ENCODE results near the gene CTNND2. TPM values are rescaled to one million over a fixed set of nuclear protein-coding genes. Genes with fewer than 3 reads are reported as not detected.

CTNND2 gene
- total and polyA plus RNA-seq, 4 donors, result 0.05 to 0.50 (median 0.27) TPM

DNA sequence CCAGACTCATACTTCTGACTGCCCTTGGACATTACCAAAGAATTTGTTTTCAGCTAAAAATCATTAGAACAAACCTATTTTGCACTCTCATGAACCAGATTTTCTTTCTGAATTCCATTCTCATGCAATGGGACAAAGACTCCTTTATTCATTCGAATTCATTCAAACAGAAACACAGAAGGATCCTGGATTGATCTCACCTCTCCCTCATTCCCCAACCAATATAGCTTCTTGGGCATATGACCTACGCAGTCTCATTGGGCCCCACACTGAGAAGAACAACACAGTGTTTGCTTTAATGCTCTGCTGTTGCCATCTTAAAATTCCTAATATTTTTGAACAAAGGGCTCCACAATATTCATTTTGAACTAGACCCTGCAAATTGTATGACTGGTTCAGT lies 392.4 kb downstream of the CTNND2 start:
- TF ChIP-seq HNF4G (IDR thresholded peaks at IDR 0.05) (no peak), GABPA (IDR thresholded peaks at IDR 0.05 in 1 of 2, conservative IDR thresholded peaks at IDR 0.05 in 1 of 2) (no peak), SP1 (IDR thresholded peaks at IDR 0.05) (no peak), JUND (IDR thresholded peaks at IDR 0.05) (no peak), FOXA2 (IDR thresholded peaks at IDR 0.05) (no peak), EGR1 (IDR thresholded peaks at IDR 0.05; ENCODE audit: low read depth in 2 of 2) (no peak), TAF1 (conservative IDR thresholded peaks at IDR 0.05) (no peak), YY1 (IDR thresholded peaks at IDR 0.05) (no peak), NR2F2 (IDR thresholded peaks at IDR 0.05) (no peak), HNF4A (conservative IDR thresholded peaks at IDR 0.05) (no peak)
- TF ChIP-seq, protein P1, sequence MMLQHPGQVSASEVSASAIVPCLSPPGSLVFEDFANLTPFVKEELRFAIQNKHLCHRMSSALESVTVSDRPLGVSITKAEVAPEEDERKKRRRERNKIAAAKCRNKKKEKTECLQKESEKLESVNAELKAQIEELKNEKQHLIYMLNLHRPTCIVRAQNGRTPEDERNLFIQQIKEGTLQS (IDR thresholded peaks at IDR 0.05), result no peak
- TF ChIP-seq, protein P2, sequence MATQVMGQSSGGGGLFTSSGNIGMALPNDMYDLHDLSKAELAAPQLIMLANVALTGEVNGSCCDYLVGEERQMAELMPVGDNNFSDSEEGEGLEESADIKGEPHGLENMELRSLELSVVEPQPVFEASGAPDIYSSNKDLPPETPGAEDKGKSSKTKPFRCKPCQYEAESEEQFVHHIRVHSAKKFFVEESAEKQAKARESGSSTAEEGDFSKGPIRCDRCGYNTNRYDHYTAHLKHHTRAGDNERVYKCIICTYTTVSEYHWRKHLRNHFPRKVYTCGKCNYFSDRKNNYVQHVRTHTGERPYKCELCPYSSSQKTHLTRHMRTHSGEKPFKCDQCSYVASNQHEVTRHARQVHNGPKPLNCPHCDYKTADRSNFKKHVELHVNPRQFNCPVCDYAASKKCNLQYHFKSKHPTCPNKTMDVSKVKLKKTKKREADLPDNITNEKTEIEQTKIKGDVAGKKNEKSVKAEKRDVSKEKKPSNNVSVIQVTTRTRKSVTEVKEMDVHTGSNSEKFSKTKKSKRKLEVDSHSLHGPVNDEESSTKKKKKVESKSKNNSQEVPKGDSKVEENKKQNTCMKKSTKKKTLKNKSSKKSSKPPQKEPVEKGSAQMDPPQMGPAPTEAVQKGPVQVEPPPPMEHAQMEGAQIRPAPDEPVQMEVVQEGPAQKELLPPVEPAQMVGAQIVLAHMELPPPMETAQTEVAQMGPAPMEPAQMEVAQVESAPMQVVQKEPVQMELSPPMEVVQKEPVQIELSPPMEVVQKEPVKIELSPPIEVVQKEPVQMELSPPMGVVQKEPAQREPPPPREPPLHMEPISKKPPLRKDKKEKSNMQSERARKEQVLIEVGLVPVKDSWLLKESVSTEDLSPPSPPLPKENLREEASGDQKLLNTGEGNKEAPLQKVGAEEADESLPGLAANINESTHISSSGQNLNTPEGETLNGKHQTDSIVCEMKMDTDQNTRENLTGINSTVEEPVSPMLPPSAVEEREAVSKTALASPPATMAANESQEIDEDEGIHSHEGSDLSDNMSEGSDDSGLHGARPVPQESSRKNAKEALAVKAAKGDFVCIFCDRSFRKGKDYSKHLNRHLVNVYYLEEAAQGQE (IDR thresholded peaks at IDR 0.05), result no peak
- no peaks in the 10 kb centered on the region for H3K27me3 ChIP-seq (ENCODE audit: control insufficient read depth in 4 of 4, insufficient read depth in 4 of 4, low read length in 3 of 4)
- no peak for DNase-seq (ENCODE audit: low spot score)
- WGBS, result 79% methylated on average over 2 of the region's 2 CpGs
- H3K36me3 ChIP-seq (ENCODE audit: control insufficient read depth in 4 of 4, insufficient read depth in 3 of 4, low read depth in 1 of 4, low read length in 3 of 4), result no peaks in the 10 kb centered on the region
- no peak overlapping the region for H3K27ac ChIP-seq (ENCODE audit: low read depth in 1 of 2, low read length in 2 of 2)
- no peaks in the 10 kb centered on the region for H3K9me3 ChIP-seq (ENCODE audit: control insufficient read depth in 4 of 4, low read length in 3 of 4)
- no peak overlapping the region for H3K4me3 ChIP-seq (ENCODE audit: low read depth in 1 of 3, low read length in 3 of 3)
- H3K4me1 ChIP-seq (ENCODE audit: control insufficient read depth in 4 of 4, insufficient read depth in 4 of 4, low read length in 3 of 4), result no peaks in the 10 kb centered on the region
- no peak overlapping the region for H3K9ac ChIP-seq (ENCODE audit: low read depth in 1 of 2, low read length in 2 of 2)

DNA sequence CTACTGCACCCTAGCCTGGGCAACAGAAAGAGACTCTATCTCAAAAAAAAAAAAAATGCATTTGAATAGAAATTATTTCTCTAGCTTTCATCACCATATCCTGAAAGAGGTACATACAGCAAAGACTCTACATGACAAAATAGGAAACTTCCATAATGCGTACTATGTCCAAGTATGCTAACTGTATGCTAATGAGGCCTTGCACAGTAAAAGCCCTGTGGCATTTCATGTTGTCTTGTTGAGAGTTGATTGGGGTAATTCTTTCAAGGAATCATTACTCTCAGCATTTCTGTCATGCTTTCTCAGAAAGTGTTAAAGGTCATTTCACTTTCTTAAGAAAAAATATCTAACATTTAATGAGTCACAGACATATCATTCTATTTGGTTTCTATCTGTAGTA lies 393.4 kb downstream of the CTNND2 start:
- Histone ChIP-seq H3K9ac (ENCODE audit: low read depth in 1 of 2, low read length in 2 of 2) (no peak overlapping the region), H3K27ac (ENCODE audit: low read depth in 1 of 2, low read length in 2 of 2) (no peak overlapping the region), H3K9me3 (ENCODE audit: control insufficient read depth in 4 of 4, low read length in 3 of 4) (no peaks in the 10 kb centered on the region), H3K36me3 (ENCODE audit: control insufficient read depth in 4 of 4, insufficient read depth in 3 of 4, low read depth in 1 of 4, low read length in 3 of 4) (no peaks in the 10 kb centered on the region), H3K4me3 (ENCODE audit: low read depth in 1 of 3, low read length in 3 of 3) (no peak overlapping the region), H3K27me3 (ENCODE audit: control insufficient read depth in 4 of 4, insufficient read depth in 4 of 4, low read length in 3 of 4) (no peaks in the 10 kb centered on the region), H3K4me1 (ENCODE audit: control insufficient read depth in 4 of 4, insufficient read depth in 4 of 4, low read length in 3 of 4) (no peaks in the 10 kb centered on the region)
- no peak for DNase-seq (ENCODE audit: low spot score)
- WGBS, result 98% methylated on average over 1 of the region's 1 CpG
- TF ChIP-seq TAF1 (conservative IDR thresholded peaks at IDR 0.05), result no peak
- TF ChIP-seq, protein P3, sequence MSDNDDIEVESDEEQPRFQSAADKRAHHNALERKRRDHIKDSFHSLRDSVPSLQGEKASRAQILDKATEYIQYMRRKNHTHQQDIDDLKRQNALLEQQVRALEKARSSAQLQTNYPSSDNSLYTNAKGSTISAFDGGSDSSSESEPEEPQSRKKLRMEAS (IDR thresholded peaks at IDR 0.05), result no peak
- no peak for TF ChIP-seq HNF4A (conservative IDR thresholded peaks at IDR 0.05)
- no peak for TF ChIP-seq HNF4G (IDR thresholded peaks at IDR 0.05)
- no peak for TF ChIP-seq YY1 (IDR thresholded peaks at IDR 0.05)
- TF ChIP-seq, protein P2 (IDR thresholded peaks at IDR 0.05), result no peak
- TF ChIP-seq, protein P4, sequence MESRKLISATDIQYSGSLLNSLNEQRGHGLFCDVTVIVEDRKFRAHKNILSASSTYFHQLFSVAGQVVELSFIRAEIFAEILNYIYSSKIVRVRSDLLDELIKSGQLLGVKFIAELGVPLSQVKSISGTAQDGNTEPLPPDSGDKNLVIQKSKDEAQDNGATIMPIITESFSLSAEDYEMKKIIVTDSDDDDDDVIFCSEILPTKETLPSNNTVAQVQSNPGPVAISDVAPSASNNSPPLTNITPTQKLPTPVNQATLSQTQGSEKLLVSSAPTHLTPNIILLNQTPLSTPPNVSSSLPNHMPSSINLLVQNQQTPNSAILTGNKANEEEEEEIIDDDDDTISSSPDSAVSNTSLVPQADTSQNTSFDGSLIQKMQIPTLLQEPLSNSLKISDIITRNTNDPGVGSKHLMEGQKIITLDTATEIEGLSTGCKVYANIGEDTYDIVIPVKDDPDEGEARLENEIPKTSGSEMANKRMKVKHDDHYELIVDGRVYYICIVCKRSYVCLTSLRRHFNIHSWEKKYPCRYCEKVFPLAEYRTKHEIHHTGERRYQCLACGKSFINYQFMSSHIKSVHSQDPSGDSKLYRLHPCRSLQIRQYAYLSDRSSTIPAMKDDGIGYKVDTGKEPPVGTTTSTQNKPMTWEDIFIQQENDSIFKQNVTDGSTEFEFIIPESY (IDR thresholded peaks at IDR 0.05), result no peak
- no peak for TF ChIP-seq RAD21 (IDR thresholded peaks at IDR 0.05)
- TF ChIP-seq NR2F2 (IDR thresholded peaks at IDR 0.05), result no peak
- TF ChIP-seq, protein P1 (IDR thresholded peaks at IDR 0.05), result no peak
- TF ChIP-seq FOXA1 (IDR thresholded peaks at IDR 0.05), result no peak
- TF ChIP-seq FOXA2 (IDR thresholded peaks at IDR 0.05), result no peak
- TF ChIP-seq, protein P5, sequence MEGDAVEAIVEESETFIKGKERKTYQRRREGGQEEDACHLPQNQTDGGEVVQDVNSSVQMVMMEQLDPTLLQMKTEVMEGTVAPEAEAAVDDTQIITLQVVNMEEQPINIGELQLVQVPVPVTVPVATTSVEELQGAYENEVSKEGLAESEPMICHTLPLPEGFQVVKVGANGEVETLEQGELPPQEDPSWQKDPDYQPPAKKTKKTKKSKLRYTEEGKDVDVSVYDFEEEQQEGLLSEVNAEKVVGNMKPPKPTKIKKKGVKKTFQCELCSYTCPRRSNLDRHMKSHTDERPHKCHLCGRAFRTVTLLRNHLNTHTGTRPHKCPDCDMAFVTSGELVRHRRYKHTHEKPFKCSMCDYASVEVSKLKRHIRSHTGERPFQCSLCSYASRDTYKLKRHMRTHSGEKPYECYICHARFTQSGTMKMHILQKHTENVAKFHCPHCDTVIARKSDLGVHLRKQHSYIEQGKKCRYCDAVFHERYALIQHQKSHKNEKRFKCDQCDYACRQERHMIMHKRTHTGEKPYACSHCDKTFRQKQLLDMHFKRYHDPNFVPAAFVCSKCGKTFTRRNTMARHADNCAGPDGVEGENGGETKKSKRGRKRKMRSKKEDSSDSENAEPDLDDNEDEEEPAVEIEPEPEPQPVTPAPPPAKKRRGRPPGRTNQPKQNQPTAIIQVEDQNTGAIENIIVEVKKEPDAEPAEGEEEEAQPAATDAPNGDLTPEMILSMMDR (IDR thresholded peaks at IDR 0.05; ENCODE audit: low read depth, low read length, missing input control), result no peak
- TF ChIP-seq GABPA (IDR thresholded peaks at IDR 0.05 in 1 of 2, conservative IDR thresholded peaks at IDR 0.05 in 1 of 2), result no peak
- no peak for TF ChIP-seq EGR1 (IDR thresholded peaks at IDR 0.05; ENCODE audit: low read depth in 2 of 2)
- TF ChIP-seq RXRA (IDR thresholded peaks at IDR 0.05), result no peak
- TF ChIP-seq SP1 (IDR thresholded peaks at IDR 0.05), result no peak
- no peak for TF ChIP-seq JUND (IDR thresholded peaks at IDR 0.05)
